ENCODE data around the gene TMIE.

TMIE gene

GRCh38 chr3:46669191-46669999, 31.8 kb upstream of the TMIE start:
- no peak overlapping the region for H3K4me3 ChIP-seq (ENCODE audit: low read depth, low read length)
- TF ChIP-seq, protein P1, sequence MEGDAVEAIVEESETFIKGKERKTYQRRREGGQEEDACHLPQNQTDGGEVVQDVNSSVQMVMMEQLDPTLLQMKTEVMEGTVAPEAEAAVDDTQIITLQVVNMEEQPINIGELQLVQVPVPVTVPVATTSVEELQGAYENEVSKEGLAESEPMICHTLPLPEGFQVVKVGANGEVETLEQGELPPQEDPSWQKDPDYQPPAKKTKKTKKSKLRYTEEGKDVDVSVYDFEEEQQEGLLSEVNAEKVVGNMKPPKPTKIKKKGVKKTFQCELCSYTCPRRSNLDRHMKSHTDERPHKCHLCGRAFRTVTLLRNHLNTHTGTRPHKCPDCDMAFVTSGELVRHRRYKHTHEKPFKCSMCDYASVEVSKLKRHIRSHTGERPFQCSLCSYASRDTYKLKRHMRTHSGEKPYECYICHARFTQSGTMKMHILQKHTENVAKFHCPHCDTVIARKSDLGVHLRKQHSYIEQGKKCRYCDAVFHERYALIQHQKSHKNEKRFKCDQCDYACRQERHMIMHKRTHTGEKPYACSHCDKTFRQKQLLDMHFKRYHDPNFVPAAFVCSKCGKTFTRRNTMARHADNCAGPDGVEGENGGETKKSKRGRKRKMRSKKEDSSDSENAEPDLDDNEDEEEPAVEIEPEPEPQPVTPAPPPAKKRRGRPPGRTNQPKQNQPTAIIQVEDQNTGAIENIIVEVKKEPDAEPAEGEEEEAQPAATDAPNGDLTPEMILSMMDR (IDR thresholded peaks at IDR 0.05; ENCODE audit: low read depth, low read length, missing control alignments) = no peak
- no peak for DNase-seq (ENCODE audit: low read depth)

GRCh38 chr3:46670000-46670890, 30.9 kb upstream of the TMIE start:
- TF ChIP-seq, protein P1 (IDR thresholded peaks at IDR 0.05; ENCODE audit: low read depth, low read length, missing control alignments) = no peak
- no peak for DNase-seq (ENCODE audit: low read depth)

GRCh38 chr3:46670891-46671427, 30.2 kb upstream of the TMIE start:
- TF ChIP-seq, protein P1 (IDR thresholded peaks at IDR 0.05; ENCODE audit: low read depth, low read length, missing control alignments) = no peak
- no peak overlapping the region for H3K4me3 ChIP-seq (ENCODE audit: low read depth, low read length)
- no peak for DNase-seq (ENCODE audit: low read depth)

More at GRCh38 chr3:46670000-46670890, 30.9 kb upstream of the TMIE start:
- H3K4me3 ChIP-seq (ENCODE audit: low read depth, low read length) = no peak overlapping the region

DNA sequence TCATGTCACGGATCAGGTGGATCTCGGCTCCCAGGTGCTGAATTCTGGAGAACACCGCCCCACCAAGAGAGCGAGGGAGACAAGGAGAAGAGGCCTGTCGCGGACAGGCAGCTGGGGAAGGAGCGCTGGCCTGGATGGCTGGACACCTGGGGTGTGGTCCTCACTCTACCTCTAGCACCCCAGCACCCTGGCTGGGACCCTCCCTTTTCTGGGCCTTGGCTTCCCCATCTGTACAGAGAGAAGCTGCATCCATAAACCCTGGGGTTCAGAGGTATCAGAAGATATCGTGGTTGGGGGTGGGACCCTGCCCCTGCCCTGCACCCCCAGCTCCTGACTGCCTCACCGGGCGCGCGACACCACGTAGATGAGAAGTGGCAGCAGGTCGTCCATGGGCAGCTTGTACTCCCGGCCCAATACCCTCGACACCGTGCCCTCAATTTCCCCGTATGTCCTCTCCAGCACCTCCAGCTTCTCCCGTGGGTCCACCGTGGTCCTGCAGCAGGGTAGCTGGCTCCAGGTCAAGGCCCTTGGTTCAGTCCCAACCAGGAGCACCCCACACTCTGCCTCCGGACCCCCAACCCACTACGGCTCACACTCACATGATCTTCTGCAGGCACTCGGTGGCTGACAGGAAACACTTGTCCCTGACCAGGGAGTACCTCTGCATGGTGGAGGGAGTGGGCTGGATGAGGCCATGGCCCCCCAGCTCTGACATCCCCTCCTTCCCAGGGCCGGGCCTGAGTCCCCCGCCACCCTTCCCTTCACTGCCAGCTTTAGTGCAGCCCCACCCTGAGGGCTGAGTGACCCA, 29.4 kb upstream of the TMIE start:
- DNase-seq (ENCODE audit: low read depth) = no peak
- TF ChIP-seq, protein P1 (IDR thresholded peaks at IDR 0.05; ENCODE audit: low read depth, low read length, missing control alignments) = no peak
- H3K4me3 ChIP-seq (ENCODE audit: low read depth, low read length) = no peak overlapping the region

GRCh38 chr3:46672349-46672695, 28.9 kb upstream of the TMIE start:
- DNase-seq (ENCODE audit: low read depth) = no peak
- TF ChIP-seq, protein P1 (IDR thresholded peaks at IDR 0.05; ENCODE audit: low read depth, low read length, missing control alignments) = no peak
- no peak overlapping the region for H3K4me3 ChIP-seq (ENCODE audit: low read depth, low read length)
